HEK293 (cell line): ENCODE data around the gene NLGN1.

Experiments
- CTCF ChIA-PET: fragments of 350-600 bp; formaldehyde crosslinking; extraction: SDS; loops from one replicate; lab custom pipeline; 2021; ENCODE audit warnings: antibody characterized with exemption; lab: Yijun Ruan, JAX
- POLR2A ChIA-PET: fragments of 300-600 bp; formaldehyde crosslinking; extraction: SDS; loops from one replicate; lab custom pipeline; 2020; ENCODE audit warnings: antibody characterized with exemption, inconsistent platforms; lab: Yijun Ruan, JAX
- H3K27ac ChIP-seq: fragments of 200-500 bp; sonication (Bioruptor generic); 2 replicates; pipeline ENCODE4 v1.5.1; 2014; ENCODE audit warnings: low read depth, low read length, control low read depth, inconsistent platforms; ENCODE audit errors: extremely low read depth
- H3K36me3 ChIP-seq, 2 experiments: fragments of 200-500 bp in 1 of 2; sonication (Bioruptor generic) in 1 of 2; 1 replicate in 1 of 2; 2 replicates in 1 of 2; pipeline ENCODE4 v1.5.1; 2014 to 2017; ENCODE audit warnings: inconsistent platforms in 2 of 2, low read length in 2 of 2; ENCODE audit not compliant: control insufficient read depth in 2 of 2, insufficient read depth in 1 of 2
- H3K4me1 ChIP-seq: fragments of 200-500 bp; sonication (Bioruptor generic); 2 replicates; pipeline ENCODE4 v1.5.1; 2014; ENCODE audit warnings: mild to moderate bottlenecking, low read length, inconsistent platforms; ENCODE audit not compliant: control insufficient read depth, insufficient read depth
- H3K4me3 ChIP-seq: 2 replicates; pipeline ENCODE4 v1.5.1; 2011; ENCODE audit warnings: low read depth, mild to moderate bottlenecking, control low read depth, low read length, moderate library complexity
- H3K9me3 ChIP-seq: fragments of 200-500 bp; sonication (Bioruptor generic); 2 replicates; pipeline ENCODE4 v1.5.1; 2014; ENCODE audit warnings: low read depth, low read length, inconsistent platforms; ENCODE audit not compliant: control insufficient read depth, insufficient read depth
- GLIS1 ChIP-seq: fragments of 450-650 bp; formaldehyde crosslinking; IDR thresholded peaks from 2 replicates; pipeline ENCODE4 v1.5.1; 2016; ENCODE audit warnings: missing biosample characterization, missing genetic modification characterization
- GLIS2 ChIP-seq: fragments of 450-650 bp; formaldehyde crosslinking; IDR thresholded peaks from 2 replicates; pipeline ENCODE4 v1.5.1; 2016; ENCODE audit warnings: missing biosample characterization, missing genetic modification characterization
- HOXC10 ChIP-seq: sonication (generic); formaldehyde crosslinking; IDR thresholded peaks from 2 replicates; pipeline ENCODE4 v1.8.1; 2023; ENCODE audit warnings: mild to moderate bottlenecking, missing genetic modification reagents
- REPIN1 ChIP-seq: fragments of 450-650 bp; formaldehyde crosslinking; IDR thresholded peaks from 2 replicates; pipeline ENCODE4 v1.5.1; 2017; ENCODE audit warnings: missing biosample characterization, missing genetic modification characterization, low read depth
- SALL2 ChIP-seq: fragments of 450-650 bp; formaldehyde crosslinking; IDR thresholded peaks from 2 replicates; pipeline ENCODE4 v1.5.0; 2017; ENCODE audit warnings: missing biosample characterization, mild to moderate bottlenecking, missing genetic modification characterization, borderline replicate concordance
- SCRT2 ChIP-seq: fragments of 450-650 bp; formaldehyde crosslinking; IDR thresholded peaks from 2 replicates; pipeline ENCODE4 v1.5.1; 2016; ENCODE audit warnings: missing biosample characterization, missing genetic modification characterization
- SP7 ChIP-seq: fragments of 450-650 bp; formaldehyde crosslinking; IDR thresholded peaks from 2 replicates; pipeline ENCODE4 v1.5.1; 2016; ENCODE audit warnings: missing biosample characterization, missing genetic modification characterization
- ZBTB10 ChIP-seq: fragments of 450-650 bp; formaldehyde crosslinking; IDR thresholded peaks from 2 replicates; pipeline ENCODE4 v1.5.1; 2016; ENCODE audit warnings: missing biosample characterization, missing genetic modification characterization
- ZBTB6 ChIP-seq: fragments of 450-650 bp; formaldehyde crosslinking; IDR thresholded peaks from 2 replicates; pipeline ENCODE4 v1.5.1; 2017; ENCODE audit warnings: missing biosample characterization, missing genetic modification characterization
- ZNF19 ChIP-seq: fragments of 450-650 bp; formaldehyde crosslinking; IDR thresholded peaks from 2 replicates; pipeline ENCODE4; 2016; ENCODE audit warnings: missing biosample characterization, missing genetic modification characterization, low read depth
- ZNF311 ChIP-seq: fragments of 450-650 bp; formaldehyde crosslinking; IDR thresholded peaks from 2 replicates; pipeline ENCODE4 v1.5.1; 2017; ENCODE audit warnings: missing biosample characterization, missing genetic modification characterization, borderline replicate concordance
- ZNF324 ChIP-seq: fragments of 450-650 bp; formaldehyde crosslinking; IDR thresholded peaks from 2 replicates; pipeline ENCODE4 v1.5.1; 2016; ENCODE audit warnings: missing biosample characterization, missing genetic modification characterization
- ZNF354C ChIP-seq: fragments of 450-650 bp; formaldehyde crosslinking; IDR thresholded peaks from 2 replicates; pipeline ENCODE4 v1.5.1; 2016; ENCODE audit warnings: missing biosample characterization, missing genetic modification characterization, low read depth, borderline replicate concordance
- ZNF362 ChIP-seq: fragments of 450-650 bp; formaldehyde crosslinking; IDR thresholded peaks from 2 replicates; pipeline ENCODE4 v1.5.1; 2016; ENCODE audit warnings: missing biosample characterization, missing genetic modification characterization
- ZNF391 ChIP-seq: fragments of 450-650 bp; formaldehyde crosslinking; IDR thresholded peaks from 2 replicates; pipeline ENCODE4 v1.5.1; 2016; ENCODE audit warnings: low read depth, missing biosample characterization, missing genetic modification characterization, borderline replicate concordance
- ZNF423 ChIP-seq: fragments of 450-650 bp; formaldehyde crosslinking; IDR thresholded peaks from 2 replicates; pipeline ENCODE4 v1.5.1; 2016; ENCODE audit warnings: missing biosample characterization, missing genetic modification characterization
- ZNF48 ChIP-seq: fragments of 450-650 bp; formaldehyde crosslinking; IDR thresholded peaks from 2 replicates; pipeline ENCODE4 v1.5.1; 2016; ENCODE audit warnings: missing biosample characterization, missing genetic modification characterization
- ZNF585B ChIP-seq: fragments of 450-650 bp; formaldehyde crosslinking; IDR thresholded peaks from 2 replicates; pipeline ENCODE4 v1.5.1; 2016; ENCODE audit warnings: missing biosample characterization, missing genetic modification characterization
- ZNF843 ChIP-seq: fragments of 450-650 bp; formaldehyde crosslinking; IDR thresholded peaks from 2 replicates; pipeline ENCODE4 v1.5.1; 2016; ENCODE audit warnings: missing biosample characterization, missing genetic modification characterization
- ZSCAN16 ChIP-seq: fragments of 450-650 bp; formaldehyde crosslinking; IDR thresholded peaks from 2 replicates; pipeline ENCODE4 v1.5.1; 2016; ENCODE audit warnings: missing biosample characterization, missing genetic modification characterization
- ZSCAN30 ChIP-seq: fragments of 450-650 bp; IDR thresholded peaks from 2 replicates; pipeline ENCODE4 v1.5.1; 2018; ENCODE audit warnings: missing biosample characterization, mild to moderate bottlenecking, missing genetic modification characterization, moderate library complexity
- TF ChIP-seq, protein P1 (sequence below): fragments of 450-650 bp; formaldehyde crosslinking; IDR thresholded peaks from 2 replicates; pipeline ENCODE4 v1.5.1; 2016; ENCODE audit warnings: missing biosample characterization, missing genetic modification characterization, low read depth

The NLGN1 gene

GRCh38 chr3:173902871-173903270, 505.3 kb downstream of the NLGN1 start (continued):
- TF ChIP-seq ZNF423, result no peak
- no peak for TF ChIP-seq ZNF354C (tag by site-specific recombination)
- no peak for TF ChIP-seq SCRT2
- no peak for TF ChIP-seq GLIS1 (tag by site-specific recombination)
- no peak for TF ChIP-seq ZSCAN16 (tag by site-specific recombination)
- TF ChIP-seq SALL2 (tag by site-specific recombination), result no peak
- TF ChIP-seq HOXC10 (CRISPR knock-in tag), result no peak
- TF ChIP-seq REPIN1 (tag by site-specific recombination), result no peak
- no peak for TF ChIP-seq ZSCAN30
- TF ChIP-seq, all 188 proteins: peak for 0

DNA sequence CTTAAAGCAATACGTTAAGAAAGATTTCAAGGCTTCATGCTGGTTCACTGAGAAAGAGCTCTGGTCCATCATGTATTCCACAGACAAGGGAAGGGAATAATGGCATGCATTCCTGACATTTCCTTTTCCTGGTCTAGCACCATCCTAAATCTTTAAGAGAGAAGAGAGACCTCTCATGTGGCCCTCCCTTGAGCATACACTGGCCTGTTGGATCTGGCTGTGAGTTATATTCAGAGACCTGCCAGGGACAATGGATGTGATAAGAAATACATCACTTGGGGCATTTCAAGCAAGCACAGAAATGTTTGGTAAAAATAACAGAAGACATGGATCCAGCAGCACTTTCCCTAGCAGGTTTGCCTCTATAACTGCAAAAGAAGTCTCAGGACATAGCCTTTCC, 507.8 kb downstream of the NLGN1 start:
- no peak overlapping the region for H3K4me3 ChIP-seq
- no peaks in the 10 kb centered on the region for H3K4me1 ChIP-seq
- POLR2A ChIA-PET, result no interaction called here
- no peaks in the 10 kb centered on the region for H3K9me3 ChIP-seq
- no peak overlapping the region for H3K27ac ChIP-seq
- TF ChIP-seq ZNF19 (tag by site-specific recombination) (no peak), GLIS2 (tag by site-specific recombination) (no peak), ZNF843 (tag by site-specific recombination) (no peak), ZNF324 (tag by site-specific recombination) (no peak), ZNF48 (tag by site-specific recombination) (no peak), ZBTB6 (tag by site-specific recombination) (no peak)
- TF ChIP-seq, protein P1, sequence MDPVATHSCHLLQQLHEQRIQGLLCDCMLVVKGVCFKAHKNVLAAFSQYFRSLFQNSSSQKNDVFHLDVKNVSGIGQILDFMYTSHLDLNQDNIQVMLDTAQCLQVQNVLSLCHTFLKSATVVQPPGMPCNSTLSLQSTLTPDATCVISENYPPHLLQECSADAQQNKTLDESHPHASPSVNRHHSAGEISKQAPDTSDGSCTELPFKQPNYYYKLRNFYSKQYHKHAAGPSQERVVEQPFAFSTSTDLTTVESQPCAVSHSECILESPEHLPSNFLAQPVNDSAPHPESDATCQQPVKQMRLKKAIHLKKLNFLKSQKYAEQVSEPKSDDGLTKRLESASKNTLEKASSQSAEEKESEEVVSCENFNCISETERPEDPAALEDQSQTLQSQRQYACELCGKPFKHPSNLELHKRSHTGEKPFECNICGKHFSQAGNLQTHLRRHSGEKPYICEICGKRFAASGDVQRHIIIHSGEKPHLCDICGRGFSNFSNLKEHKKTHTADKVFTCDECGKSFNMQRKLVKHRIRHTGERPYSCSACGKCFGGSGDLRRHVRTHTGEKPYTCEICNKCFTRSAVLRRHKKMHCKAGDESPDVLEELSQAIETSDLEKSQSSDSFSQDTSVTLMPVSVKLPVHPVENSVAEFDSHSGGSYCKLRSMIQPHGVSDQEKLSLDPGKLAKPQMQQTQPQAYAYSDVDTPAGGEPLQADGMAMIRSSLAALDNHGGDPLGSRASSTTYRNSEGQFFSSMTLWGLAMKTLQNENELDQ (tag by site-specific recombination), result no peak
- H3K36me3 ChIP-seq, result no peaks in the 10 kb centered on the region
- CTCF ChIA-PET, result no interaction called here

DNA sequence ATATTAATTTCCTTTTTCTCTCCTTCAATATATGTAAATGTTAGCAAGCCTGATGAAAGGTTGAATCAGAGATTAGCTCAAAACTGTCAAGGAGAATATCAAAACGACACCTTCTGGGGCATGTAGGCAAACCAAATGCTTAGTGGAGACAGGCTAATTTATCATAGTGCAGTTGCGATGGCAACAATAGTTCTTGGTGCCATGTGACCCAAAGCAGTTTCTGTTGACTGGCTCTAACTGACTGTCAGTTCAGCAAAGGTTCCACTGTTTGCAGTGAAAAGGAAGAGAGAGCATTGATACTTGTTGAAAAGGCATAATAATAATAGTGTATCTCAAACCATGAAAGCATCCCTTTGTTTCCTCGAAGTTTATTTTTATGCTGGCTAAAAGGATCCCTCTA, 513.9 kb downstream of the NLGN1 start:
- POLR2A ChIA-PET, result no interaction called here
- CTCF ChIA-PET, result no interaction called here

More for the DNA sequence above, 513.9 kb downstream of the NLGN1 start:
- TF ChIP-seq ZNF311 (tag by site-specific recombination) (no peak), ZNF585B (tag by site-specific recombination) (no peak), ZBTB6 (tag by site-specific recombination) (no peak), ZNF362 (tag by site-specific recombination) (no peak), ZNF391 (no peak), ZNF843 (tag by site-specific recombination) (no peak), ZBTB10 (tag by site-specific recombination) (no peak), ZNF48 (tag by site-specific recombination) (no peak), SP7 (no peak), SALL2 (tag by site-specific recombination) (no peak)
- Histone ChIP-seq H3K4me3 (no peak overlapping the region), H3K27ac (no peak overlapping the region), H3K9me3 (no peaks in the 10 kb centered on the region), H3K4me1 (no peaks in the 10 kb centered on the region), H3K36me3 (no peaks in the 10 kb centered on the region)
